Umbilical cord (tissue), 1 donor: Measurements from ENCODE around the gene RIT2. TPM values are rescaled to one million over a fixed set of nuclear protein-coding genes. Genes with fewer than 3 reads are reported as not detected.

Source experiments
- total RNA-seq: library from RNA; depleted of rRNA; stranded (reverse); fragments of >200 nt; gene quantifications from one replicate; pipeline ENCODE4 v1.2.3, GENCODE V29; 2014; ENCODE audit warnings: low replicate concordance; ENCODE audit not compliant: insufficient read depth

The RIT2 gene
- total RNA-seq, 1 donor from 2014 or later, result not detected

Other genes with a start within 250 kb of the RIT2 start
- 1.9 TPM for gene SYT4, start 161.8 kb upstream of the RIT2 start, total RNA-seq